GM19035 (cell line): Measurements from ENCODE around the gene NAPG.
"Not testable (repeated sequence)": the region's sequence is repeated elsewhere in the genome, so short reads cannot be mapped to it uniquely, and the experiment has no call there.

Source experiments
- ATAC-seq: cut with Tn5 transposase; IDR thresholded peaks from one replicate; pipeline ENCODE4 v1.9.1; 2021; ENCODE audit not compliant: unreplicated experiment

NAPG gene

GRCh38 chr18:10544093-10544748, 18.4 kb downstream of the NAPG start:
- no peak for ATAC-seq

GRCh38 chr18:10546557-10547300, 20.9 kb downstream of the NAPG start:
- ATAC-seq = no peak

- no peak for ATAC-seq
Observed at GRCh38 chr18:10552226-10552625, 26.4 kb downstream of the NAPG start.

- not testable (repeated sequence) for ATAC-seq
Observed at GRCh38 chr18:10556251-10556650, 30.4 kb downstream of the NAPG start.

GRCh38 chr18:10557085-10557677, 31.4 kb downstream of the NAPG start:
- ATAC-seq = no peak

GRCh38 chr18:10558243-10558966, 32.6 kb downstream of the NAPG start:
- no peak for ATAC-seq

- ATAC-seq = no peak
Observed at GRCh38 chr18:10558967-10559298, 33.1 kb downstream of the NAPG start.

GRCh38 chr18:10559553-10560451, 34.0 kb downstream of the NAPG start:
- peak; percentile 58 for ATAC-seq

GRCh38 chr18:10560452-10561045, 34.7 kb downstream of the NAPG start:
- peak; percentile 53 for ATAC-seq

- no peak for ATAC-seq
Observed at GRCh38 chr18:10562773-10563160, 36.9 kb downstream of the NAPG start.

- ATAC-seq = no peak
Observed at GRCh38 chr18:10563886-10564285, 38.1 kb downstream of the NAPG start.

GRCh38 chr18:10564975-10565773, 39.3 kb downstream of the NAPG start:
- ATAC-seq = no peak

- ATAC-seq = no peak
Observed at GRCh38 chr18:10565835-10566234, 40.0 kb downstream of the NAPG start.

GRCh38 chr18:10566390-10566789, 40.6 kb downstream of the NAPG start:
- no peak for ATAC-seq

- not testable (repeated sequence) for ATAC-seq
Observed at GRCh38 chr18:10569941-10570340, 44.1 kb downstream of the NAPG start.

GRCh38 chr18:10570622-10571021, 44.8 kb downstream of the NAPG start:
- no peak for ATAC-seq

GRCh38 chr18:10571537-10571936, 45.7 kb downstream of the NAPG start:
- no peak for ATAC-seq

GRCh38 chr18:10573261-10573660, 47.4 kb downstream of the NAPG start:
- ATAC-seq = not testable (repeated sequence)

- not testable (repeated sequence) for ATAC-seq
Observed at GRCh38 chr18:10574412-10574811, 48.6 kb downstream of the NAPG start.
